GM12878 (cell line): Measurements from ENCODE around the gene LIF. TPM values are rescaled to one million over a fixed set of nuclear protein-coding genes. Genes with fewer than 3 reads are reported as not detected.

Experiments
- ATAC-seq: fragments of 200-7000 bp; cut with Tn5 transposase; 3 replicates; pipeline ENCODE4 v1.9.1; 2020; ENCODE audit warnings: mild to moderate bottlenecking, moderate library complexity
- BruUV-seq: library from RNA; stranded (reverse); fragments of 400-500 nt; replicated peaks from 2 replicates; lab custom pipeline; 2021; lab: Mats Ljungman, UMichigan
- CTCF ChIA-PET: fragments of 300-600 bp; sonication (Branson Sonifier 250); formaldehyde crosslinking; extraction: SDS; loops from one replicate; lab custom pipeline; 2021; ENCODE audit warnings: inconsistent platforms; lab: Yijun Ruan, JAX
- POLR2A ChIA-PET: fragments of 350-600 bp; formaldehyde crosslinking; extraction: SDS; loops from one replicate; lab custom pipeline; 2021; ENCODE audit warnings: inconsistent platforms; lab: Charles Lee
- RAD21 ChIA-PET: fragments of 300-600 bp; sonication (Branson Sonifier 250); formaldehyde crosslinking; loops from one replicate; lab custom pipeline; 2023; ENCODE audit warnings: antibody characterized with exemption; ENCODE audit not compliant: unreplicated experiment; lab: Charles Lee
- SMC1A ChIA-PET: fragments of 300-600 bp; sonication (Branson Sonifier 250); formaldehyde crosslinking; loops from one replicate; lab custom pipeline; 2023; ENCODE audit not compliant: unreplicated experiment, uncharacterized antibody; lab: Charles Lee
- DNase-seq: peaks from one replicate; pipeline ENCODE4 v3.0.0-alpha.2; 2011; ENCODE audit warnings: low read depth, low spot score
- FAIRE-seq: peaks from 3 replicates; lab custom pipeline; 2011; peaks lifted over from hg19 to GRCh38; lab: Jason Lieb, UNC
- H2AFZ ChIP-seq: 2 replicates; pipeline ENCODE4 v1.6.0; 2011; ENCODE audit warnings: low read depth, low read length, control low read depth; ENCODE audit not compliant: control insufficient read depth
- H3K27ac ChIP-seq: 2 replicates; pipeline ENCODE4 v1.5.1; 2011; ENCODE audit warnings: control low read depth; ENCODE audit not compliant: control insufficient read depth, insufficient read depth
- H3K27me3 ChIP-seq, 2 experiments: replicated peaks in 1 of 2; 2 replicates each; pipeline versions ENCODE4 v1.6.0 to v1.6.1; 2011; ENCODE audit warnings: low read length in 1 of 2; ENCODE audit not compliant: control insufficient read depth in 2 of 2, insufficient read depth in 2 of 2
- H3K36me3 ChIP-seq, 2 experiments: 2 replicates each; pipeline ENCODE4 v1.5.1; 2011; ENCODE audit warnings: low read length in 1 of 2; ENCODE audit not compliant: control insufficient read depth in 2 of 2, insufficient read depth in 2 of 2
- H3K4me1 ChIP-seq: 2 replicates; pipeline ENCODE4 v1.6.1; 2011; ENCODE audit warnings: mild to moderate bottlenecking, low read length, moderate library complexity, mixed read lengths; ENCODE audit not compliant: control insufficient read depth, insufficient read depth
- H3K4me2 ChIP-seq: 2 replicates; pipeline ENCODE4 v1.6.0; 2011; ENCODE audit warnings: control low read depth; ENCODE audit not compliant: control insufficient read depth, insufficient read depth
- H3K4me3 ChIP-seq: fragments of 200-600 bp; sonication (generic); 2 replicates; pipeline ENCODE4 v1.5.1; 2016
- H3K79me2 ChIP-seq: 2 replicates; pipeline ENCODE4 v1.6.0; 2011; ENCODE audit warnings: low read length; ENCODE audit not compliant: control insufficient read depth, insufficient read depth
- H3K9ac ChIP-seq: 2 replicates; pipeline ENCODE4 v1.8.0; 2011; ENCODE audit warnings: low read length, control low read depth, mixed read lengths; ENCODE audit not compliant: control insufficient read depth, insufficient read depth
- H3K9me3 ChIP-seq: replicated peaks from 3 replicates; pipeline ENCODE4 v1.5.1; 2011; ENCODE audit warnings: mild to moderate bottlenecking, low read length; ENCODE audit not compliant: control insufficient read depth, insufficient read depth
- H4K20me1 ChIP-seq: 2 replicates; pipeline ENCODE4 v1.6.0; 2011; ENCODE audit not compliant: control insufficient read depth, insufficient read depth
- BACH1 ChIP-seq: fragments of 450-650 bp; IDR thresholded peaks from 2 replicates; pipeline ENCODE4 v1.6.1; 2017; ENCODE audit warnings: mild to moderate bottlenecking, borderline replicate concordance
- CREM ChIP-seq: IDR thresholded peaks from 2 replicates; pipeline ENCODE4 v1.6.1; 2014; ENCODE audit warnings: antibody characterized with exemption, low read depth
- DPF2 ChIP-seq: fragments of 450-650 bp; IDR thresholded peaks from 2 replicates; pipeline ENCODE4 v1.6.1; 2017; ENCODE audit warnings: mild to moderate bottlenecking
- E2F8 ChIP-seq: fragments of 450-650 bp; IDR thresholded peaks from 2 replicates; pipeline ENCODE4 v1.6.1; 2018; ENCODE audit warnings: mild to moderate bottlenecking, low read depth, moderate library complexity; ENCODE audit not compliant: partially characterized antibody
- EED ChIP-seq: sonication (generic); IDR thresholded peaks from 2 replicates; pipeline ENCODE4 v1.6.1; 2016; ENCODE audit warnings: antibody characterized with exemption, low read depth
- NFYA ChIP-seq: IDR thresholded peaks from 2 replicates; pipeline ENCODE4 v1.6.1; 2011; ENCODE audit warnings: low read depth, mild to moderate bottlenecking, low read length, improper control_type of control experiment, borderline replicate concordance
- POLR2AphosphoS2 ChIP-seq: IDR thresholded peaks from 2 replicates; pipeline ENCODE4 v1.6.1; 2011; ENCODE audit warnings: low read depth, mild to moderate bottlenecking, low read length, improper control_type of control experiment, moderate library complexity
- RBBP5 ChIP-seq: fragments of 200-600 bp; sonication (generic); conservative IDR thresholded peaks from 2 replicates; pipeline ENCODE4 v1.6.1; 2016
- TCF7 ChIP-seq: IDR thresholded peaks from 2 replicates; pipeline ENCODE4 v1.6.1; 2014; ENCODE audit warnings: antibody characterized with exemption, borderline replicate concordance
- YBX1 ChIP-seq: fragments of 450-650 bp; IDR thresholded peaks from 2 replicates; pipeline ENCODE4 v1.6.1; 2016; ENCODE audit warnings: antibody characterized with exemption
- YY1 ChIP-seq: IDR thresholded peaks from 2 replicates; pipeline ENCODE4 v1.6.1; 2011; ENCODE audit warnings: low read depth, mild to moderate bottlenecking, low read length
- ZNF622 ChIP-seq: fragments of 450-650 bp; IDR thresholded peaks from 2 replicates; pipeline ENCODE4 v1.6.1; 2017; ENCODE audit warnings: mild to moderate bottlenecking, inconsistent platforms
- WGBS: methylation state at CpG from one replicate; pipeline ENCODE4 v1.1.6; 2016; ENCODE audit warnings: low lambda C conversion rate; ENCODE audit not compliant: insufficient replicate concordance, insufficient coverage; ENCODE audit errors: missing lambda C conversion rate; 5-methylcytosine and 5-hydroxymethylcytosine counted together
- in situ Hi-C: fragments of 300-500 bp; cut with MboI; formaldehyde crosslinking; loops from 9 replicates; pipeline ENCODE4 v1.14.3; 2018; ENCODE audit warnings: mixed read lengths
- intact Hi-C: fragments of 100-400 bp; cut with micrococcal nuclease; formaldehyde crosslinking; loops from one replicate; pipeline ENCODE4 v1.14.2; 2022; ENCODE audit not compliant: unreplicated experiment
- polyA plus RNA-seq, 11 experiments: library from polyadenylated mRNA; depleted of rRNA in 4 of 11; unstranded in 6 of 11; stranded (reverse) in 5 of 11; fragments of >200 nt; fragmentation: Nextera tagmentation in 4 of 11; fragmentation: Illumina TruSeq in 1 of 11; extraction: Ambion mirVana in 4 of 11; extraction: Trizol in 1 of 11; gene quantifications; 1 replicate in 1 of 11; 2 replicates in 10 of 11; pipeline versions ENCODE4 v1.2.1 to v1.2.3, GENCODE V29; 2011 to 2016; ENCODE audit warnings: inconsistent platforms in 2 of 11, missing spikeins in 2 of 11, low read depth in 1 of 11
- total RNA-seq, 4 experiments: library from RNA; depleted of rRNA in 3 of 4; stranded (reverse); fragments of >200 nt in 3 of 4; fragmentation: Illumina TruSeq in 1 of 4; extraction: Trizol in 1 of 4; gene quantifications; 2 replicates each; pipeline versions ENCODE4 v1.2.1 to v1.2.3, GENCODE V29; 2013 to 2021

Gene LIF
- total and polyA plus RNA-seq, 10 of the 15 experiments (the other 5 are each of a cell fraction or from before 2014, with no cell fraction given) = 0.05 to 3.4 (median 0.97) TPM

DNA sequence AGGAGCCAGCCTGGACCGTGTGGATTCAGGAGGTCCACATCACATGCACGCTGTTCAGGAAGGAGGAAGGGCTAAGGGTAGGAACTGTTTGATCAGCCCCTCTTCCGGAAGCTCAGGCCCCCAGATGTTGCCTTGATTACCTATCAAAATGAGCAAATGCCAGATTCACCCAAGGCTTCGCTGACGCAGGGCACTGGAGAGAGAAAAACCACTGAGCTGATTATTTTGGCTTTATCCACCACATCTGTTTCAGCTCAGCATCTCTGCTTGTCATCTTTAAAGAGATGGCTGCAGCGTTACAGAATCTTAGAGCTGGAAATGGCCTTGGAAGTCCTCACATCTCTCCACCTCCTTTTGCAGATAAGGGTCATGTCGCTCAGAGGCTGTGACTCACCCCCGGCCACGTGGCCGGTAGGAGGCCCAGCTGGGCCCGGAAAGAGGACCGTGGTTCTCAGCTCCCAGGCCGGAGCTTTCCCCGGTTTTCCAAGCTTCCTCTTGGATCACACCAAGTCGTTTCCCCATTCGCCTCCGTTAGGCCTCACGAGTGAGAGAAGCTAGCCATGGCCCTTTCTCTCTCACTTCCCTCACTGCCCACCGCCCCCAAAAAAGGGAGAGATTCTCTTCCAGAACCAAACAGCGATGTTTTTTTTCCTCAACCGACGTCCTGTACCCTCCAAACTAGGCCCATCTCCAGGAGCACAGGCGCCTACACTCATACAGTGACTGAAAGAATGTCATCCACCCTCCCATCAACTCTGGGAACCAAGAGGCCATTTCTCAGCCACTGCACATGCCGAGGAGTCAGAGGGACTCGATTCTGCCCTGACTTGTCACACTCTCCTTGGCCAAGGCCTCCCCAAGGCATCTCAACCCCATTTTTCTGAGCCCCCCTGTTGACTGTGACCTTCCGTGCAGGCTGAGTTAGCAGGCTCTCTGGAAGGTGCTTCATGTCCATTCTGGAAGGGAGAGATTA, 37.6 kb downstream of the LIF start:
- DNase-seq (no peak), ATAC-seq (no peak), FAIRE-seq (no peak)
- H3K27me3 ChIP-seq = no peaks in the 10 kb centered on the region
- H3K27ac ChIP-seq = no peak overlapping the region
- TF ChIP-seq NFYA (no peak), POLR2AphosphoS2 (no peak), RBBP5 (no peak), YY1 (no peak), TCF7 (no peak), BACH1 (no peak), CREM (no peak), DPF2 (no peak), EED (no peak), YBX1 (no peak), E2F8 (no peak), ZNF622 (no peak)
- H3K36me3 ChIP-seq = no peaks in the 10 kb centered on the region
- H2AFZ ChIP-seq = no peak overlapping the region
- H3K4me2 ChIP-seq = no peak overlapping the region
- no peak overlapping the region for H3K9ac ChIP-seq
- POLR2A ChIA-PET = no interaction called here
- BruUV-seq = no TSS peak
- in situ Hi-C loops = no loop called here
- no peaks in the 10 kb centered on the region for H3K79me2 ChIP-seq
- intact Hi-C loops = no loop called here
- 49% methylated on average over 26 of the region's 26 CpGs for WGBS
- H3K9me3 ChIP-seq = no peaks in the 10 kb centered on the region
- CTCF ChIA-PET = interaction anchor here (1.2 kb wide), 1 partner anchor 101 kb away, joined by 3 read pairs; no protein-coding TSS in a partner anchor
- no peaks in the 10 kb centered on the region for H4K20me1 ChIP-seq
- no peak overlapping the region for H3K4me3 ChIP-seq
- SMC1A ChIA-PET = interaction anchor here (1.2 kb wide), 1 partner anchor 89 kb away, joined by 4 read pairs; no protein-coding TSS in a partner anchor
- RAD21 ChIA-PET = interaction anchor here (0.9 kb wide), 1 partner anchor 51 kb away, joined by 4 read pairs; no protein-coding TSS in a partner anchor
- H3K4me1 ChIP-seq = no peaks in the 10 kb centered on the region; the same call in 1 of the 2 replicates
